H1 (cell line): ENCODE data around the gene GRK6. TPM values are rescaled to one million over a fixed set of nuclear protein-coding genes. Genes with fewer than 3 reads are reported as not detected.

ENCODE experiments used
- CTCF ChIA-PET: fragments of 300-600 bp; sonication (Branson Sonifier 250); formaldehyde crosslinking; loops from one replicate; lab custom pipeline; 2021; ENCODE audit not compliant: partially characterized antibody; lab: Charles Lee
- POLR2A ChIA-PET: fragments of 300-600 bp; sonication (Branson Sonifier 250); formaldehyde crosslinking; loops from one replicate; lab custom pipeline; 2021; ENCODE audit warnings: inconsistent platforms; ENCODE audit not compliant: partially characterized antibody; lab: Charles Lee
- DNase-seq, 2 experiments: peaks; one replicate each; pipeline versions ENCODE4 v3.0.0 to v3.0.0-alpha.2; 2010 to 2022; ENCODE audit warnings: low spot score in 2 of 2, low read depth in 1 of 2, mixed read lengths in 1 of 2
- FAIRE-seq: peaks from 2 replicates; lab custom pipeline; 2011; peaks lifted over from hg19 to GRCh38; lab: Jason Lieb, UNC
- H2AFZ ChIP-seq: 2 replicates; pipeline ENCODE4 v1.8.1; 2012; ENCODE audit warnings: low read length, inconsistent platforms
- H2AK5ac ChIP-seq: 2 replicates; pipeline ENCODE4 v1.6.1; 2013; ENCODE audit warnings: low read depth, low read length
- H2BK120ac ChIP-seq: replicated peaks from 2 replicates; pipeline ENCODE3; 2013; ENCODE audit warnings: low read depth, low read length, inconsistent platforms
- H2BK12ac ChIP-seq: 2 replicates; pipeline ENCODE4 v1.6.1; 2013; ENCODE audit warnings: low read depth, low read length
- H2BK15ac ChIP-seq: 2 replicates; pipeline ENCODE4 v1.6.1; 2013; ENCODE audit warnings: low read length
- H2BK20ac ChIP-seq: 2 replicates; pipeline ENCODE4 v1.6.1; 2013; ENCODE audit warnings: low read length
- H2BK5ac ChIP-seq: 2 replicates; pipeline ENCODE4 v1.6.1; 2013; ENCODE audit warnings: low read depth, low read length
- H3K14ac ChIP-seq: 2 replicates; pipeline ENCODE4 v1.6.1; 2013; ENCODE audit warnings: inconsistent platforms; ENCODE audit not compliant: insufficient read length
- H3K18ac ChIP-seq: 2 replicates; pipeline ENCODE4 v1.6.1; 2013; ENCODE audit warnings: low read length; ENCODE audit errors: extremely low read depth
- H3K23ac ChIP-seq: 2 replicates; pipeline ENCODE4 v1.6.1; 2013; ENCODE audit warnings: inconsistent platforms; ENCODE audit not compliant: insufficient read length
- H3K23me2 ChIP-seq: 2 replicates; pipeline ENCODE4 v1.6.1; 2013; ENCODE audit warnings: low read depth, low read length
- H3K27ac ChIP-seq: 2 replicates; pipeline ENCODE4 v1.6.1; 2011; ENCODE audit warnings: low read depth, low read length, inconsistent platforms
- H3K27me3 ChIP-seq, 4 experiments: replicated peaks in 1 of 4; 1 replicate in 1 of 4; 2 replicates in 3 of 4; pipeline versions ENCODE4 v1.6.1 to v1.8.1; 2011 to 2013; ENCODE audit warnings: low read length in 3 of 4, mild to moderate bottlenecking in 3 of 4, inconsistent platforms in 2 of 4, mixed read lengths in 2 of 4, moderate library complexity in 1 of 4; ENCODE audit not compliant: control insufficient read depth in 3 of 4, insufficient read depth in 3 of 4; ENCODE audit errors: extremely low read depth in 1 of 4
- H3K36me3 ChIP-seq, 4 experiments: 2 replicates each; pipeline versions ENCODE4 v1.6.1 to v1.8.1; 2011 to 2013; ENCODE audit warnings: mild to moderate bottlenecking in 4 of 4, low read length in 3 of 4, moderate library complexity in 2 of 4, control low read depth in 1 of 4, inconsistent platforms in 1 of 4; ENCODE audit not compliant: insufficient read depth in 4 of 4, control insufficient read depth in 2 of 4
- H3K4ac ChIP-seq: replicated peaks from 2 replicates; pipeline ENCODE3; 2013; ENCODE audit warnings: low read length, low read depth, mixed read lengths, inconsistent platforms; ENCODE audit not compliant: insufficient read length
- H3K4me1 ChIP-seq, 4 experiments: replicated peaks in 1 of 4; 1 replicate in 1 of 4; 2 replicates in 3 of 4; pipeline versions ENCODE4 v1.6.1 to v1.8.1; 2011 to 2013; ENCODE audit warnings: low read length in 3 of 4, inconsistent platforms in 2 of 4, mixed read lengths in 1 of 4; ENCODE audit not compliant: insufficient read depth in 4 of 4, control insufficient read depth in 3 of 4
- H3K4me2 ChIP-seq, 2 experiments: 2 replicates each; pipeline versions ENCODE4 v1.6.1 to v1.8.1; 2011 to 2013; ENCODE audit warnings: low read depth in 2 of 2, low read length in 2 of 2, control low read depth in 1 of 2, inconsistent platforms in 1 of 2, mild to moderate bottlenecking in 1 of 2; ENCODE audit not compliant: insufficient read depth in 1 of 2
- H3K4me3 ChIP-seq, 4 experiments: fragments of 200-600, 300-600 bp in 1 of 4; sonication (generic), shearing (Covaris generic), sonication (Bioruptor Twin) in 1 of 4; 2 replicates each; pipeline versions ENCODE4 v1.5.1 to v1.8.1; 2011 to 2016; ENCODE audit warnings: low read length in 4 of 4, low read depth in 3 of 4, control low read depth in 2 of 4, inconsistent platforms in 2 of 4, mild to moderate bottlenecking in 2 of 4, mixed read lengths in 1 of 4, moderate library complexity in 1 of 4; ENCODE audit not compliant: insufficient read depth in 2 of 4; ENCODE audit errors: extremely low read depth in 1 of 4
- H3K56ac ChIP-seq: replicated peaks from 2 replicates; pipeline ENCODE3; 2013; ENCODE audit warnings: low read depth, mild to moderate bottlenecking, mixed read lengths, low read length, inconsistent platforms; ENCODE audit not compliant: insufficient read length
- H3K79me1 ChIP-seq: 2 replicates; pipeline ENCODE4 v1.6.1; 2013; ENCODE audit warnings: low read depth, low read length, control low read depth
- H3K79me2 ChIP-seq, 2 experiments: 2 replicates each; pipeline versions ENCODE4 v1.6.1 to v1.8.1; 2012 to 2013; ENCODE audit warnings: low read length in 2 of 2, mild to moderate bottlenecking in 2 of 2, inconsistent platforms in 1 of 2; ENCODE audit not compliant: insufficient read depth in 2 of 2, control insufficient read depth in 1 of 2
- H3K9ac ChIP-seq, 4 experiments: replicated peaks in 1 of 4; 1 replicate in 1 of 4; 2 replicates in 3 of 4; pipeline versions ENCODE4 v1.6.1 to v1.8.1; 2011 to 2013; ENCODE audit warnings: low read depth in 3 of 4, low read length in 3 of 4, control low read depth in 2 of 4, mild to moderate bottlenecking in 2 of 4, moderate library complexity in 2 of 4, inconsistent platforms in 1 of 4; ENCODE audit errors: extremely low read depth in 1 of 4
- H3K9me3 ChIP-seq, 2 experiments: 2 replicates each; pipeline versions ENCODE4 v1.6.1 to v1.8.1; 2012 to 2013; ENCODE audit warnings: mild to moderate bottlenecking in 2 of 2, moderate library complexity in 2 of 2, control low read depth in 1 of 2, inconsistent platforms in 1 of 2, low read depth in 1 of 2, low read length in 1 of 2, mixed read lengths in 1 of 2; ENCODE audit not compliant: insufficient read depth in 2 of 2
- H4K20me1 ChIP-seq, 2 experiments: replicated peaks in 1 of 2; 2 replicates each; pipeline versions ENCODE3 to v1.8.1; 2011 to 2013; ENCODE audit warnings: inconsistent platforms in 2 of 2, low read length in 2 of 2, mild to moderate bottlenecking in 1 of 2; ENCODE audit not compliant: insufficient read depth in 2 of 2, control insufficient read depth in 1 of 2
- H4K5ac ChIP-seq: 2 replicates; pipeline ENCODE4 v1.6.1; 2013; ENCODE audit warnings: low read length, low read depth, mixed read lengths, inconsistent platforms; ENCODE audit not compliant: insufficient read length
- H4K8ac ChIP-seq: 2 replicates; pipeline ENCODE4 v1.8.0; 2013; ENCODE audit warnings: mild to moderate bottlenecking, moderate library complexity, low read length, inconsistent platforms; ENCODE audit not compliant: insufficient read depth; ENCODE audit errors: extremely low read depth
- H4K91ac ChIP-seq: replicated peaks from 2 replicates; pipeline ENCODE3; 2013; ENCODE audit warnings: low read length, mixed read lengths, inconsistent platforms; ENCODE audit not compliant: insufficient read length
- POLR2A ChIP-seq, 2 experiments: IDR thresholded peaks; 1 replicate in 1 of 2; 2 replicates in 1 of 2; pipeline ENCODE4 v1.6.1; 2011; ENCODE audit warnings: low read depth in 2 of 2, low read length in 2 of 2, mild to moderate bottlenecking in 2 of 2; ENCODE audit errors: control extremely low read depth in 1 of 2
- POLR2AphosphoS5 ChIP-seq: IDR thresholded peaks from 2 replicates; pipeline ENCODE4 v1.6.1; 2011; ENCODE audit warnings: low read depth, low read length
- SAP30 ChIP-seq: fragments of 300-600 bp; sonication (generic); IDR thresholded peaks from 2 replicates; pipeline ENCODE4 v1.7.1; 2012; ENCODE audit warnings: low read length, moderate library complexity, mild to moderate bottlenecking, inconsistent platforms; ENCODE audit not compliant: insufficient read depth, insufficient replicate concordance
- YY1 ChIP-seq: IDR thresholded peaks from 2 replicates; pipeline ENCODE4 v1.6.1; 2011; ENCODE audit warnings: low read depth, mild to moderate bottlenecking, low read length
- WGBS, 2 experiments: shearing (Covaris generic) in 1 of 2; methylation state at CpG; one replicate each; pipeline versions ENCODE4 v1.1.6 to v1.1.7; 2013 to 2015; ENCODE audit warnings: low lambda C conversion rate in 2 of 2, mixed read lengths in 2 of 2, inconsistent platforms in 1 of 2, low coverage in 1 of 2, missing lambda C conversion rate in 1 of 2; ENCODE audit not compliant: insufficient replicate concordance in 2 of 2, insufficient coverage in 1 of 2, insufficient read length in 1 of 2; ENCODE audit errors: extremely low coverage in 1 of 2, missing lambda C conversion rate in 1 of 2; 5-methylcytosine and 5-hydroxymethylcytosine counted together
- polyA plus RNA-seq, 7 experiments: library from polyadenylated mRNA; depleted of rRNA in 3 of 7; stranded (reverse) in 5 of 7; unstranded in 2 of 7; fragments of >200 nt in 5 of 7; fragments of 200-250 nt in 2 of 7; gene quantifications; 1 replicate in 5 of 7; 2 replicates in 1 of 7; 4 replicates in 1 of 7; pipeline versions ENCODE4 v1.2.1 to v1.2.3, GENCODE V29; 2011 to 2013; ENCODE audit warnings: missing spikeins in 2 of 7, mixed read lengths in 2 of 7
- total RNA-seq: library from RNA; stranded (reverse); fragmentation: NEBNext Ultra II Directional; extraction: Animal tissue kit (Norgen Biotek cat#: 25700); gene quantifications from 2 replicates; pipeline ENCODE4 v1.2.1, GENCODE V29; 2021
- TF ChIP-seq, protein P1 (sequence below): IDR thresholded peaks from 2 replicates; pipeline ENCODE4 v1.6.1; 2012; ENCODE audit warnings: inconsistent platforms
- TF ChIP-seq, protein P2 (sequence below): IDR thresholded peaks from 2 replicates; pipeline ENCODE4 v1.6.1; 2011; ENCODE audit warnings: low read length, improper control_type of control experiment

Gene GRK6
- total and polyA plus RNA-seq, 2 of the 8 experiments (the other 6 are each of a cell fraction or from before 2014, with no cell fraction given): 31.8 to 57.8 TPM

DNA sequence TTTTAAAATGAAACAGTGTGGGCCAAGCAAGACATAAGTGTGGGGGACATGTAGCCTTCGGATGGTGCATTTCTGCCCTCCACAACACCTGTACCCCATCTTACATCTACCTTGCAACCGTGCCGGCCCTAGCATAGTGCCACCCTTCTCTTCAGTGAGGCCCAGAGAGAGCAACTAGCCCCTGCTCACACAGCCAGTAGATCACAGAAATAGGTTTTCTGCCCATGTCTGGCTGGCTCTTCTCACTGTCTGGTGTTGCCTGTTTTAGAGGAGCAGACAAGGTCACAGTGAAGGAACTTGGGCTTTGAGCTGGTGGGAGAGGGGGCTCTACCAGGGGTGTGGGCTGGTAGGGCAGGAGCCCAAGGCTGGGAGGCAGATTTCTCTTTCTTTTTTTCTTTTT lies 59.8 kb downstream of the GRK6 start:
- H3K4me1 ChIP-seq: peaks cover 0 to 3% (median 3%) of the 10 kb centered on the region in 4 experiments; a peak in 5 of 7 replicates
- FAIRE-seq: no peak
- POLR2A ChIA-PET: interaction anchor here (1.0 to 67.5 kb wide), 3 partner anchors 6 to 82 kb away, joined by 3 to 3349 read pairs (median 3349); partner anchors contain the start of genes DBN1, DOK3, PDLIM7 and PRR7

More for the DNA sequence above, 59.8 kb downstream of the GRK6 start:
- Histone ChIP-seq H2BK5ac (no peak overlapping the region), H3K23ac (no peak overlapping the region), H3K14ac (no peak overlapping the region), H4K5ac (no peak overlapping the region), H3K4me2 (no peak overlapping the region), H4K91ac (no peak overlapping the region), H3K36me3 (peaks cover 24 to 66% (median 44%) of the 10 kb centered on the region in 4 experiments), H2AK5ac (no peak overlapping the region), H3K56ac (no peak overlapping the region), H2AFZ (no peak overlapping the region), H3K79me1 (peaks cover 7% of the 10 kb centered on the region; the same call in 1 of the 2 replicates), H4K20me1 (peaks cover 5 to 13% of the 10 kb centered on the region in 2 experiments), H3K79me2 (no peaks in the 10 kb centered on the region), H2BK15ac (no peak overlapping the region), H4K8ac (no peak overlapping the region), H3K18ac (no peak overlapping the region), H3K9me3 (no peaks in the 10 kb centered on the region), H3K9ac (no peak overlapping the region), H3K4ac (no peak overlapping the region), H3K23me2 (no peaks in the 10 kb centered on the region; the same call in 1 of the 2 replicates), H2BK12ac (no peak overlapping the region), H3K4me3 (no peak overlapping the region), H3K27ac (no peak overlapping the region), H2BK120ac (no peak overlapping the region), H2BK20ac (no peak overlapping the region), H3K27me3 (no peaks in the 10 kb centered on the region)
- CTCF ChIA-PET: interaction anchor here (0.6 to 12.7 kb wide), 4 partner anchors 8 to 655 kb away, joined by 3 to 306 read pairs (median 86); partner anchors contain the start of genes DDX41, DOK3 and PDLIM7
- no peak for DNase-seq
- 93% methylated on average over 3 of the region's 3 CpGs; no CpG with 5 or more reads in 1 of the 2 experiments for WGBS, 2 experiments
- TF ChIP-seq, protein P1, sequence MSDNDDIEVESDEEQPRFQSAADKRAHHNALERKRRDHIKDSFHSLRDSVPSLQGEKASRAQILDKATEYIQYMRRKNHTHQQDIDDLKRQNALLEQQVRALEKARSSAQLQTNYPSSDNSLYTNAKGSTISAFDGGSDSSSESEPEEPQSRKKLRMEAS: no peak
- TF ChIP-seq POLR2AphosphoS5: peak; percentile 48
- TF ChIP-seq POLR2A (IDR thresholded peaks at IDR 0.05; ENCODE audit: control extremely low read depth in 1 of 2, low read depth in 2 of 2, low read length in 2 of 2): peak in 1 of 2 experiments; percentile 52; a peak in 1 of 3 replicates
- no peak for TF ChIP-seq SAP30
- TF ChIP-seq YY1: no peak
- TF ChIP-seq, protein P2, sequence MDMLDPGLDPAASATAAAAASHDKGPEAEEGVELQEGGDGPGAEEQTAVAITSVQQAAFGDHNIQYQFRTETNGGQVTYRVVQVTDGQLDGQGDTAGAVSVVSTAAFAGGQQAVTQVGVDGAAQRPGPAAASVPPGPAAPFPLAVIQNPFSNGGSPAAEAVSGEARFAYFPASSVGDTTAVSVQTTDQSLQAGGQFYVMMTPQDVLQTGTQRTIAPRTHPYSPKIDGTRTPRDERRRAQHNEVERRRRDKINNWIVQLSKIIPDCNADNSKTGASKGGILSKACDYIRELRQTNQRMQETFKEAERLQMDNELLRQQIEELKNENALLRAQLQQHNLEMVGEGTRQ: no peak
